A172 (cell line): ENCODE measurements around the gene LRP1. TPM values are rescaled to one million over a fixed set of nuclear protein-coding genes. Genes with fewer than 3 reads are reported as not detected.

ENCODE experiments used
- DNase-seq: peaks from one replicate; pipeline ENCODE4 v3.0.0-alpha.2; 2015; ENCODE audit warnings: low spot score
- total RNA-seq: library from RNA; depleted of rRNA; stranded (reverse); fragments of >200 nt; shearing (Covaris generic); gene quantifications from 2 replicates; pipeline ENCODE4 v1.2.3, GENCODE V29; 2014

Gene LRP1
- total RNA-seq, 1 experiment from 2014 or later, result 35.5 TPM

DNA sequence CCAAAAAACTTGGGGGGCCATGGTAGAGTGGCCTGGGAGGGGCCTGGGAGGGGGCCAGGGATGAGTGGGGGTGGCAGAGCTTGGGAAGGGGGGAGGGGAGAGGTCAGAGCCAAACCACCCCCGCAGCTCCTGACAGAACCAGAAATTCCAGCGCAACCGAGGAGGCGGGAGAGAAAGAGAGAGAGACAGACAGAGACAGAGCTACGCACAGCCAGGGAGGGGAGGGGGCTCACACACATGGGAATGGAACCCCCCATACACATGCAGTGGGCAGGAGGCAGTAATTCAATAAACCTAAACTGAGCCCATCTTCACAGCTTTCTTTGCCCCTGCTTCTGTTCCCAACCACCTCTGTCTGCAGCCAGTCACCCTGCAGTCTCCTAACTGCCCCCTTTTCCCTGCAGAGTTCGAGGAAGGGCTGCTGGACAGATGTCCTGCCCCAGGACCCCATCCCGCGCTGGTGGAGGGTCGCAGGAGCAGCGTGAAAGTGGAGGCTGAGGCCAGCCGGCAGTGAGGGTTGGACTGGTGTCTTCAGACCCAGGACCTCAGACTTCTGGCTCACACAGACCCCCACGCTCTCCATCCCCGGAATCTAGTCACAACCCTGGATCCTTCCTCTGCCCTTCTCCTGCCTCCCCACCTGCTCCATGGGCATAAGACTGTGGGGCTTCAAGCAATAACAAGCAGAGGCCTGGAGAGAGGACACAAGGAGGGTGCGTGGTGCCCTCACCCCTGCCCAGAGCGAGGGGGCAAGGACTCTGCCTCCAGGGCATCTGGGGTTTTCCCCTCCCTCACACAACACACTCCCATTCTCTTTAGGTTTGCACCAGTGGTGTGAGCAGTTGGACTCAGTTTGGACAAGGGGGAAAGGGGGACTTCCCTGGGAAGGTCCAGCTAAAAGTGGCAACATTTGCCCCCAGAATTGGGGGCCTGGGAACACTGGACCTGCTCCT lies 33.8 kb upstream of the LRP1 start:
- DNase-seq, result no peak

DNA sequence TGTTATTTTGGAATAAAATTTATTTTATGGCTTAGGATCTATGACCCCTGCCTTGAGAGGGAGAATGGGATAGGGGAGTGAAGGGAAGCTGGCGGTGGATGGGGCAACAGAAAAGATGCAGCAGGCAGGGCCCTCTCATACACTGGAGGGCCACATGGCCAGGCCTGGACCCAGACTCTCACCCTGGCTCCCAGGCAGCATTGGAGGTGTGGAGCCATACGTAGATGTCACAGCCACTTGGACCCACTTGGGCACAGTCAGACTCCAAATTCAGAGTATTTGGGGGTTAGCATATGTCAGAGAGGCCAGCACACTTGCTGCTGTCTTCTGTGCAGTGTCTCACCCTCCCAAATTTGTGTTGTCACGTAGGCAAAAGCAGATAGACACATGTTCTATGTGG lies 32.8 kb upstream of the LRP1 start:
- no peak for DNase-seq

DNA sequence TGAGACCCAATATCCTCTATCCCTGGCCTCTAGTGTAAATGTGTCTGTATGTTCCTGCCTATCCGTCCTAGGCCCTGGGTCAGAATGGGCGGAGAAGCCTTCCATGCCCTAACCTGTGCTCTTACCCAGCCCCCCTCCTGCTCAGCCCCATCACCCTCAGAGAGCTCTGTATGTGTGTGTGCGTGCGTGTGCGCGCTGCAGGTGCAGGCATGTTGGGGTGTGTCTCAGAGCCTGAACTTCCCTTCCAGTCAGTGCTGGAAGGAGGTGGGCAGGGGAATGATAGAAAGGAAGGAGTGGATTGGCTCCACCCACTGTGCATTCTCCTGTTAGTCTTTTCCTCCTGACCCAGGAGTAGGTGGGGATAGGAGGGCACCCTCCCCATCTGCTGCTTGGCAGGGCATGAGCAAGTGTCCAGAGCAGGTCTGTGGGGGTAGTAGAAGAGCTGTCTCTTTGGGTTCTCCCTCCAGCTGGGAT lies 32.1 kb upstream of the LRP1 start:
- peak; percentile 46 for DNase-seq

DNA sequence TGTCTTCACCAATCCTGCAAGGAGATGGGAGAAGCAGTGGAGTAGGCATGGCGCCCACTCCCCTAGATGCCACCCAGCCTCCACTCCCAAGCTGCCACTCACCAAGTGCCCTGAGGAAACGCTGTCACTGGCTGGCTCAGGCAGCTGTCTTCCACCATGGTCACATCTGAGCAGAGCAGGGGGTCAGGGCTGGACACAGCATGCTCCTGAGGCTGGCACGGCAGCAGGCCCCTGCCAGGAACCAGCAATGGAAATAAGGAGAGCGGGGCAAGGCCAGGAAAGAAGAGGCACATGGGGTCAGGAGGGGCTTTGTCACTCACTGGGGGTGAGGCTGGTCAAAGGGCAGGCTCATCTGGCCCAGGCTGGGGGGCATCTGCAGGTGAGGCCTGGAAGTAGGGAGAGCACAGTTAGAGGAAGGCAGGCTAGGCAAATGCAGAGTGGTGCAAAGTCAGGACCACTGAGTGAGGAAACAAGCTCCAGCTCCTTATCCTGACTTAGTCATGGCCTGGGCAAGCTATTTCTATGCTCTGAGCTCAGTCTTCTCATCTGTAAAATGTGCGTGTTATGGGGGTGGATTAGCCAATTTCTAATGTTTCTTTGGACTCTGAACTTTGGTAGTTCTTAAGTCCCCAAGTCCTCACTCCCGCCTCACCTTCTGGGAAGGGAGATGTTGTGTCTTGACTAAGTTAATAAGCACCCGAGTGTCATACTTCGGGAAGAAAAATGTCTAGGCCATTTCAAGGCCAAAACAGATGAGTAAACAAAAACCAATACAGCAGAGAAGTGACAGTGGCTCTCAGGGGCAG lies 31.3 kb upstream of the LRP1 start:
- DNase-seq, result no peak

DNA sequence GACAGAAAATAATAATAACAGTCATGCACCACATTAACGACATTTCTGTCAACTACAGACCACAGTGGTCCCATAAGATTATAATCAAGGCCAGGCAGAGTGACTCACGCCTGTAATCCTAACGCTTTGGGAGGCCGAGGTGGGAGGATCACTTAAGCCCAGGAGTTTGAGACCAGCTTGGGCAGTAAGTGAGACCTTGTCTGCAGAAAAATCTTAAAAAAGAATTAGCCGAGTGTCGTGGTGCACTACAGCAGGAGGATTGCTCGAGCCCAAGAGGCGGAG lies 30.8 kb upstream of the LRP1 start:
- DNase-seq, result no peak

DNA sequence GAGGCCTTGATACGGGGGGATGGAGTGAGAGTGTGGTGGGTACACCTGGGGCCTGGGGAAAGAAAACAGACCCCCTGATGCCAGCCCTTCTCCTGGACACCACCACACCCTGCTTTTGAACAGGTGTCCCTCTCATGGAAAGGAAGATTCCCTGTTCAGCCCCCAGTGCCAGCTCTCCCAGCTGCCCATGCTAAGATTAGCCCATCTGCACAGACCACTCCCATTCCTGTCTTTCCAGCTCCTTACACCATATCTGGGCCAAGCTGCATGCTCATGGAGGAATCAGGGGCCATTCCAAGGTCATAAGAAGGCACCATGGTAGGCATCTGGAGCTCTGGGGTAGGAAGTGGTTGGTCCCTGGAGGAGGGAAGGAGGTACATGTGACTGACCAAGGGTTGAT lies 29.7 kb upstream of the LRP1 start:
- no peak for DNase-seq

DNA sequence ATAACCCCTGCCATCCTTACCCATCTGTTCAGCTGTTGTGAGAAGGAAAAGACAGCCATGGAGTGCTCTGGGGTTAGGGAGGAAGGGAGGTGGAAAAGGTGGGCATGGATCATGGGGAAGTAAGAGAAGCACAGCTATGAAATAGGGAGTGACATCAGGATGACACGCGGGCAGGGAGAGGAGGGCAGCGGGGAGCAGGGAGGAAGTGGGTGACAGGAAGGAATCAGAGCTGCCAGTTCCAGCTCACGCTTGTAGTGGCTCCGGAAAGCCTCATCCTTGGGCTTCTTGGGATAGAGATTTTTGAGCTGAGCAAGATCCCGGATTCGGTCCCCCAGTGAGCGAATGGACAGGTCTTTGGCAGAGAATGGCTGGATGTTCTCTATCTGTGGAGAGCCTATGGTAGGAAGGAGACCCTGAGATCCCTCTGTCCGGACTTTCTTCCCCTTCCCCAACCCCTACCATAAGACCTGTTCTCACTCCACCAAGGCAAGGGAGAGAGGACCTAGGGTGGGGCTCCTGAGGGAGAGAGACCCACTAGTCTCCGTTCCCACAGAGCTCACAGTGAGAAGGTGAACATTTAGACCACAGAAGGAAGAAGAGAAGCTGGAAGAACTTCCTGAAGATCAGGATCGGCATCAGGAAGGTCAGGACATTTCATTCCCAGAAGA lies 29.1 kb upstream of the LRP1 start:
- DNase-seq, result peak; percentile 40

DNA sequence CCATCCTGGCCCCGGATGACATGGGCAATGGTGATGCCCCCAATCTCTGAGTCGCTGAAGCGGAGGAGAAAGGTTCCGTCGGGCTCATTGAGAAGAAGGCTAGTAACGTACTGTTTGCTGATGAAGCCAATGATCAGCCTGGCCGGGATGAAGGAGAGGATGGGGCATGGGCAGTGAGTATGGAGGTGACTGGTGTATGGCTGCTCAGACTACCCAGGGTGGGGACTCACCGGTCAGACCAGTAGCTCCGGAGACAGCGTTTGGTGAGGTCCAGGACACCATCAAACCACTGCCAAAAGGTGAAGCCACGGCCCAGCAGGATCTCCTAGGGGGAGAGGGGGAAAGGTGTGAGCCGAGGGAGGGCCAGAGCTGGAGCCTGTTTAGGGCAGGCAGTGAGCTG lies 28.5 kb upstream of the LRP1 start:
- no peak for DNase-seq

DNA sequence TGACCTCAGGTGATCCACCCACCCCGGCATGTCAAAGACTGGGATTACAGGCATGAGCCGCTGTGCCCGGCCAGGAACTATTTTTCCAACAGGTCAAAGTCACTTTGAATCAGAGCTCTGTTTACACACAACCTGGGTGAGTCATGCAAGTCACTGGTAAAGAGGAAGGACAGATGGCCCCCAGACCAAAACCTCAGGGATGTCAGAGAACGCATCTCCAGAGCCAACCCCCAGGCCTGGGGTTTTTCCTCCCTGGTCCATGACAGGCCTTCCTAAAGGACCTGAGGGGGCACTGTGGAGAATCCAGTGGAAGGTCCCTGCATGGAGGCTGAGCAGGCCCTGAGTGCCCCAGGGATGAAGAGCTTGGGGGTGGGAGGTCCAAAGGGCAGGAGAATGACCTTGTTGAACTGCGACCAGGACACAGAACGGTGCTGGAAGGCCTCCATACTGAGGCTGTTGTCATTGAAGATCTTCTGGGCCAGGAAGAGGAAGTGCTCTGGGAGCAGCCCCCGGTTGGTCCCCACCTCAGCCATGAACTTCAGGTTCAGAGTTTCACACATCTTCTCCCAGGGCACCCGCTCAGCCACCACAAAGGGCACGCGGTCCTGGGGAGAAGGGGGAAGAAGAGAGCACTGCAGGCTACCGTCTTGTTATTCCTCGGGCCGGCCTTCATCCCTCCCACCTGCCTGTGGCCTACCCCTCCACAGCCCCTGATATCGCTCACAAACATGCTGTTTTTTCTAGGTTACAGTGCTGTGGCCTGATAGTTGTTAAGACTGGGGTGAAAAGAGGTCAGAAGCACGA lies 26.2 kb upstream of the LRP1 start:
- no peak for DNase-seq

DNA sequence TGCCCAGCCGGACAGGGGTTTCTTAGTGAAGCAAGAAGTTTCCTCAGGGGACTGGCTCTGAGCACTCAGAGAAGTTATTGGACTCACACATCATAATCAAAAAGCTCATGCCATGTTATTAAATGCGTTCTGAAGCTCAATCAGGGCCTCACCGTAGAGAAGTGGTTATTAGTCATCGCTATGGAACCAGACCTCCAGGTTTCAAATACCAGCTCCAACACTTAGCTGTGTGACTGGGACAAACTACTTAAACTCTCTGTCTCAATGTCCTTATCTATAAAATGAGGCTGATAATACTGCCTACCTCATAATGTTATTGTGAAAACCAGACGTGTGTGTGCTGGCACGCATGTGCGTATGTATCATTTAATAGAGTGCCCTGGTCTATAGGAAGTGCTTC lies 24.4 kb upstream of the LRP1 start:
- DNase-seq, result no peak

DNA sequence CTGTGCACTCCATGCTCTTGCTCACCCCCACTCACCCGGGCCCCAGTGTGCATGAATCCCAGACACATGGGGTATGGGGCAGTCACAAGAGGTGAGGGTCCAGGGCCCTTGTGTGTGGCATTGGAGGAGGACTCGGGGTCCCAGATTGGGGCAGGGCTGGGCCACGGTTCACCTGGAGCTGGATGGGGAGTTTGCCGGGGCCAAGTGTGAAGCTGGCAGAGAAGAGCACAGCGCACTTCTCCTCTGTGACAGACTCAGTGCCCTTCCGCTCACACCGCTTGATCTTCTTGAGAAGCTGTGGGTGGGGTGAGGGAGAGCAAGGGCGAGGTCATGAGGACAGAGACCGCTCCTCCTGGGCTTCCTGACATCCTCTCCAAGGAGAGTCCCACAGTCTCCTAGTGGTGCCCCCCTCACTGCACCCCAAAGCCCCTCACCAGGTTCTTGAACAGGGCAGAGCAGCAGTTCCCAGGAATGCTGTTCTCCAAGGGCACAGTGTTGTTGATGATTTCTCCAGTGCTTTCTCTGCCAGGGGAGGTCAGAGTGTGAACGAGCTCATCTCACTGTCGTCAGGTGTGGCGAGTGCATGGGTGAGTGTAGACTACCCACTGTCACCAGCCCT lies 23.9 kb upstream of the LRP1 start:
- DNase-seq, result no peak

DNA sequence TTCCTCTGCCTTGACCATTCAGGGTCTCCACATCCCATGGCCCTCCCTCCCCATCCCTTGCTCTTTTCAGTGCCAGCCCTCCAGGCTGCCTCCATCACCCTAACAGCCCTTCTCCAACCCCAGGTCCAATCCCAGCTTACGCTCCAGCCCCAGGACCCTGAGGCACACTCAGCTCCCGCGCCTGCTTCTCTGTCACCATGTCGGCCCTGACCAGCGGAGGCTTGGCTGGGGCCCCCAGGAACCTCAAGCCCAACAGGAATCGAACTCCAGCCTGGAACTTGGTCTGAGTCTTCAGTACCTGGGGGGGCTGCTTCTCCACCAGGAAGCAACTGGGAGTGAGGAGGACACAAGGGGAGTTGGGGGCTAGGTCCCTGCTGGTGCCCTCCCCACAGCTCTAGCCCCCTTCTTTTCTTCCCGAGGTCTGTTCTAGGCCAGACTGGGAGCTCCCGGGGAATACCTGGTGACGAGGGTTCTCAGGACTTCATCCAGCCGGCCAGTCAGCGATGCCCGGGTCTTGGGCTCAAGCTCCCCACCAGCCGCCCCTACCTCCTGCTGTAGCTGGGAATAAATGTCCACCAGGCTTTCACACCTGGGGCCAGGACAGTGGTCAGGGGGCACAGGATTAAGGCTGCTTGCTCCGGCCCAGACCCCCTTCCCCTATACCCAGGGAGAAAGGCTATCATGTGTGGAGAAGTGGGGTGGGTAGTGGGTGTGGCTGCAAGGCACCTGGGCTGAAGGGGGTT lies 23.1 kb upstream of the LRP1 start:
- no peak for DNase-seq

DNA sequence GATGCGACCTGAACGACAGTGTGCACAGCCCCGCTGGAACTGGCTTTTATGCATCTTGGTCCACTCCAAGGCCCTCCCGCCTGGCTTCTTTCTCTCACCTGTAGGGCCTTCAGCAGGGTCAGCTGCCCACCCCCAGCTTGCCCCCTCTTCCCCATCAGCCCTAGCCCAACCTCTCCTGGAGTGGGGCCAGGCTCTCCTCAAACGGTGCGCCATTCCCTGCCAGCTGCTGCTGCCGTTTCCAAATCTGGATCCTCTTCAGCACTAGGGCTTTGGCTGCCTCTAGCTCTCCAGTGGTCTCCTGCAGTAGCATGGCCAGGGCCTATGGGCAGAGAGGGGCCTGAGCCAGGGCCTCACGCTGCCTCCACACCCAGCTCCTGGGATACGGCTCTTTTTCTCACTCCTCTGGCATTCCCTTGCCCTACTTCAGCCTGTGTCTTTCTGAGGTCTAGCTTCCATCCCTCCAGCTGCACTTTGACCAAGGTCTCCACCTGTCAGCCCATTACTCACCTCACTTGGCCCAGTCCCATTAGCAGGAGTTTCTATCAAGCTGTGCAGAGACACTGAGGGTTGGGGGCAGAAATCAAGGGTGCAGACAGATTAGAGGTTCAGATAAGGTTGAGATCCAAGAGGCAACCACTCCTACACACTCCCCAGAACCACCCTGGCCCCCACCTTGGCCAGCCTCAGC lies 22.1 kb upstream of the LRP1 start:
- DNase-seq, result no peak

DNA sequence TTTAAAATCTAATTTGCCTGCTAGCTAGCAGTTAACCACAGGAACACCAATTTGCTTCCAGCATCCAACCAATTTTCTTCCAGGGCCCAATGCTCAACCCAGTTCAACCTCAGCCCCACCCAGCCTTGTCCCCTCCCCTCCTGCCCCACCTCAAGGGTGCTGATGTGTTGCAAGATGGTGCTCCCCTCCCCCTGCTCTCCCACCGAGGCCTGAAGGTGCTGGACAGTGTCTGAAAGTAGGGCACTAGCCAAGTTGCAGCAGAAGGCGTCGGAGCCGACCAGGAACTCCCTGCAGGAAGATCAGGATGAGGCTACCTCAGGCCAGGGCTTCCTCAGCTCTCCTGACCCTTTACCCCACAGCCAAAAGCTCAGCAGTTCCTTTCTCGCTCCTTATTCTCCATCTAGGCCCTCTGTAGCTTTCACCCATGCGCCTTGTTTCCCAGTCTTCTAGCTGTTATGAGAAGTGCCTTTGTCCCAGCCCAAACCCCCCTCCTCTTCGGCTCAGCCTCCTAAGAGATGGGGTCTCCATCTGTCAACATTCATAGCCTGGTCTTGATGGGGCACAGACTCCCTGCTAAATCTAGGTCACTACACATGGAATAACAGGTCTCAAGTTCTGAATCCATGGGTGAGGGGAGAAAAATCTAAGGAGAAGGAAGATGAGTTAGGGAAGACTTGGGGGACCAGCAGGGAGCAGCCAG lies 20.7 kb upstream of the LRP1 start:
- no peak for DNase-seq

DNA sequence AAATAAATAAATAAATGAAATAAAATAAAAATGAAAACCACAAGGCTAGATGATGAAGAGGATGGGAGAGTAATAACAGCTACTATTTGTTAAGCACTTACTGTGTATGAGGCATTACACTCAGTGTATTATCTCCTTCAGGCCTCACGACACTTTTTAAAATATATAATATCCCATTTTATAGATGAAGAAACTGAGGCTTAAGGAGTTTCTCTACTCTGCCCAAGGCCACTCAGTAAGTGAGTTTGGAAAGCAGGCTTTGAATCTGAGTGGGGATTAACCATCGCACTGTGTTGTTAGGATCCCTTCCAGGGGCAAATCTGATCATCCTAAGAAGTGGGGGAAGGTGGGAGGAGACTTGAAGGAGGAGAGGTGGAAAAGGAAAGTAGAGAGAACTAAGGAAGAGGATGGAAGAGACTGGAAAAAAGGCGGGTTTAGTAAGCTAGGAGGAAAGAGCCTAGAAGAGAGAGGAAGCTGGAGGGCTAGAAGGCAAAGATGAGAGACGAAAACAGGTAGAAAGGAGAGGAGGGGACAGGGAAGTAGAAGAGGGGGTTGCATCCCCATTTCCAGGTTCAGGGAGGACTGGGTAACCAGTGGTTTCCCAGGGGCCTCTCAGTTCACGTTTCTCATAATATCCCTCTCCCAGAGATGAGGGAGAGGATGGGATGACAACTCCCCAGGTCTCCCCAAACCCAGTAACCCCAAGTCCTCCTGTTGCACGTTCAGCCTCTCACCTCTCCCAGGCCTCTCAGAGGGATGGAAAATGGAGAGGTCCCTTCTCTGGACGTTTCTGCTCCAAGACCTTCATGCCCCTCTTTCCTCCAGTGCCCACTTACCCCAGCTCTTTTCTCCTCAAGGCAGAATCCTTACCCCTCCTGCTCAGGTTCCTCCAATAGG lies 18.8 kb upstream of the LRP1 start:
- DNase-seq, result no peak

DNA sequence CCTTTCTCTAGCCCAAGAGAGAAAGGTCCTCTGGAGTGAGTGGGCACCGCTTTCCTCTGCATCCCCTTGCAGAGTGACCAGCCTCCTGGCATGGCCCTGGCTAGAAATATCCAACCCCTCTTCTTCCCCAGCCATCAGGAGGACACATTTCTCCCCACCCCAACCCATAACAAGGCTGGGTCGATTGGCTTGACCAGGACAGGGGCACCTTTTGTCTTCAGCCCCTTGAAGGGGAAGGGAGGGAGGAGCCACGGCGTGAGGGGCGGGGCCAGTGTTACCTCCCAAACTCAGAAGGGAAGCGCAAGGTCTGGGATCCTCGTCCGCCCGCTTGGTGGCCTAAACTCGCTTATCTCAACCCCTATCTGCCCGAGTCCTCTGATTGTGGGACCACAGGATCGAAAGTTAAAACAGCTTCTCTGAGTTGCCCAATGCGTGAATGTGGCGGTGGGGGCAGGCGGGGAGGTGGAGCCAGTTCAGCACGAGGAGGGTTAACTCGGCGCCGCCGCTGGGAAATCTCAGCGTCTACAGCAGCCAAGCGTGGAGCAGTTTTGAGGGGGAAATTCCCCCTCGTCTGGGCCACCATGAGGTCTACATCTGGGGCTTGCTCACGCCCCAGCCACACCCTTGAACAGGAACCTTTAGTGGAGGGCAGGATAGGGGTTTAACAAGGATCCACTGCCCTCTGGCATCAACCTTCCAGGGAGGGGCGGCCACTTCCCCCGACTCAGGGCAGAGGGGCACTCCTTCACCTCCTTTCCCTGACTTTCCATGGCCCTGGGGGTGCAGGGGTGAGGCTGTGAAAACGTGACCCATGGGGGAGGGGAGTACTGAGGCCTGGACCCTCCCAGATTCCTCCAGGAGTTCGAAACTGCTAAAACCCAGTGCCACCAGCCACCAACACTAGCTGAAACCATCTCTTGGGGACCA lies 17.9 kb upstream of the LRP1 start:
- no peak for DNase-seq
